NCI-H510A (cell line): ENCODE data around the gene OSBPL7.

Source experiments
- DNase-seq: peaks from one replicate; lab custom pipeline; 2025; lab: John Stamatoyannopoulos, UW

The OSBPL7 gene

GRCh38 chr17:47823519-47823918, 1.9 kb upstream of the OSBPL7 start:
- DNase-seq = no peak

- no peak for DNase-seq
Observed at GRCh38 chr17:47822785-47823184, 1.2 kb upstream of the OSBPL7 start.

GRCh38 chr17:47821031-47821423, 567 bp downstream of the OSBPL7 start:
- DNase-seq = no peak

GRCh38 chr17:47820033-47820789, 1.4 kb downstream of the OSBPL7 start:
- DNase-seq = no peak

DNA sequence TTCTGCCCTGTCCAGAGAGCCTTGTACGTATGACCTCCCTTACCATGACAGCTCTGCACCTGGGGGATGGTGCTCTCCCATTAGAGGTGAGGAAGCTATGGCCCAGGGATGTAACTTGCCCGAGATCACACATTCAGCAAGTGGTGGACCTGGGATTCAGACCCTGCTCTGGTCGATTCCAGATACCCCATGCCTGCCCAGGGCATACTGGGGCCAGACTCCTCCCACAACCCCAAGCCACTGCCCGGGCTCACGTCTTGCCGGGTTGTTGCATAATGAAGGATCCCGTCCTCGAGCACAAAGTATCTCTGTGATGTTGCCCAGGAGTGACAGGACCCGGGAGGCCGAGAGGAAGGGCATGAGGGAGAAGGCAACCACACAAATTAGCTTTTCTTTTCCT, 2.1 kb downstream of the OSBPL7 start:
- no peak for DNase-seq

DNA sequence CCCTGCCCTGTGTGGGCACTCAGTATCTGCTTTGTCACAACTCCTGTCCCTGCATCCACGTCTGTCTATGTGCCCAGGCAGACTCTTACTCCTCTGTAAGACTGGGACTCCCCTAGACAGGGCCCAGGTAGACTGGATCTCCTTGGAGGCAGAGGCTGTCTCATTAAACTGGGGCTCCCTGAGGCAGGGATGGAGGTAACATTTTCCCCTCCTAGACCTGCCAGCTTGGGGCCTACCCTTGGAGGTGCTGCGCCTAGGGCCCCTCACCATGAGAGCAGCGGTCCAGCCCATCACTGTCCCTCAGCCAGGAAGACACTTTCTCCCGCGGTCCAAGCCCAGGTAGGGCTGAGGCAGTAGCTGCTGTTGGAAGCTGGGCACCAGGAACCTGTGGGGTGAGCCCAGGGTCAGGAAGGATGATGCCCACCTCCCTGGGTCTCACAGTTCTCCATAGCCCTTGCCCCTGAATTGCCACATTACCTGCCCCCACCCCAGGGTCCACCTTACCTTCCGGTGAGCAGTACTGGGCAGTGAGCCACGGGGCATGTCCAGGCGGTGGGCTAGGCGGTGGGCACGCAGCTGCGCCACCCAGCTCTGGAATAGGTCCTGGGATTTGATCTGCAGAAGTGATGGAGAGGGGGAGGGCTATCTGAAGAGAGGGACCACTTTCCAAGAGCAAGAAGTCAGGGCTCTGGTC, 3.4 kb downstream of the OSBPL7 start:
- no peak for DNase-seq

DNA sequence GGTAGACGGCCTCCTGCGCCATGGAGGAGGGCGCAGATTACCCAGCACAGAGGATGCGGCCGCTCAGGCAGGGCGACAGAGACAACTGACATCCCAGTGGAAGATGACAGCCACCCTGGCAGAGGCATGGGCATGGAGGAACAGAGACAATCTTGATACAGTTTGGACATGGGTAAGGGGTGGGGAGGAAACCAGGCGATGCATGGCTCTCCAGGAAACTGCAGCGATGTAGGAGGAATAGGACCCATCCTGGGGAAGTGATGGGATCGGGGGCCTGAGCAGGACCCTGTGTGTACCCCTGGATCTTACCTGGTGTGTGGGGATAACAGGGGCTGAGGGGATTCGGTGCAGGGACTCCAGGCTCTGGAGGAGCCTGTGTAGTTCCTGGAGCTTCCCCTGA, 4.6 kb downstream of the OSBPL7 start:
- DNase-seq = no peak

DNA sequence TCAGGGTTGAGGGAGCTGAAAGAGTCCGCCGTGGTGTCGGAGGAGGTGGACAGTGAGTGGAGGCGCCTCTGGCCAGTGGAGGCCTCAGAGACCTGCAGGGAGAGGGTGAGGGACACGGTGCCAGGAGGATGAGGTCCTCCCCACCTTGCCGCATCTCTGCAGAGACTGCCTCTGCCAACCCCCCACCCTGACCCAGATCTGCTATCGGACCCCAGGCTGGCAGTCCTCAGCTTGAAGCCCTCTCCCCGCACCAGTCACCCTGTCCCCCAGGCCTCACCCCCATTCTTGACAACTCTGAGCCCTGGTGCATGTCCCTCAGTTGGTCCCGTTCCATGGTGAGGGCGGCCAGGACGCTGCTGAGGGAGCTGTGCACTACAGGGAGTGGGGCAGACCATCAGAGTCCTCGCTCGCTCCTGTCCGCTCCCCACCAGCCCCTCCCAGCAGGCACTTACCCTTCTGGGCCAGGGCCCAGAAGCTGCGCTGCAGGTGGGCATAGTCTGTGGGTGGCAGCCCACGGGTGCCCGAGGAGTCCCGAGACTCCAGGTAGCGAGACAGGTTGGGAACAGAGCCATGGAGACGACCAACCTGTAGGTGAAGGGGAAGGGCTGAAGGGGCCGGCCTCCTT, 5.4 kb downstream of the OSBPL7 start:
- DNase-seq = no peak

DNA sequence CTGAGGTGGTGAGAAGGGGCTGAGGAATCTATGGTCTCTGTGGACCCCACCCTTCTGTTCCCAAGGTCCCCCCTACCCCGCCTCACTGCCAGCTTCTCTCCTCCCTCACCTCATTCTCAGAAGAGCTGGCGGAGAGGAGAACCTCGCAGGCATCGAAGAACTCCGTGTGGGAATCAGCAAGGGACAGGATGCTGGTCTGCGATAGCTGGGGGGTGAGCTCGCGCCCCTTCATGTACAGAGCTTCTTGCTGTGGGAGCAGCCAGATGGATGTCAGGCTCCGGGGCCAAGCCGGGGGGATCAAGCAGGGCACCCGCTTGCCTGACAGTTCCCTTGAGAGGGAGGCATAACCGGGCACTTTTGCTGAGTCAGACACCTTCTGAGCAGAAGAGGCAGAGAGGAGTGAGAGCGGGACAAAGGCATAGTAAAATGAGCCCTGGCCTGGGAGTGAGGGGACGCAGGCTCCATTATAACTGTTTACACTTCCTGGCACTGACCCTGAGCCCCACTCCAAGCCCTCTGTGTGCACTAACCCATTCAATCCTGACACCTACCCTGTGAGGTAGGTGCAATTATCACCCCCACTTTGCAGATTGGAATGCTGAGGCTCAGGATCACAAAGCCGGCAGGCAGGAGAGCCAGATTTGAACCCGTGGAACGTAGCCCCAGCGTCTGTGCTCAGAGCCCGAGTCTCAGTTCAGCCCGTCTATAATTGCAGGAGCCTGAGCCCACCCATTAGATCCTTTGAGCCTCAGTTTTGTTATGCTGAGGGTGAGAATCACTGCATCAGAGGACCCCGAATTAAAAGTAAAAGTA, 6.3 kb downstream of the OSBPL7 start:
- no peak for DNase-seq

DNA sequence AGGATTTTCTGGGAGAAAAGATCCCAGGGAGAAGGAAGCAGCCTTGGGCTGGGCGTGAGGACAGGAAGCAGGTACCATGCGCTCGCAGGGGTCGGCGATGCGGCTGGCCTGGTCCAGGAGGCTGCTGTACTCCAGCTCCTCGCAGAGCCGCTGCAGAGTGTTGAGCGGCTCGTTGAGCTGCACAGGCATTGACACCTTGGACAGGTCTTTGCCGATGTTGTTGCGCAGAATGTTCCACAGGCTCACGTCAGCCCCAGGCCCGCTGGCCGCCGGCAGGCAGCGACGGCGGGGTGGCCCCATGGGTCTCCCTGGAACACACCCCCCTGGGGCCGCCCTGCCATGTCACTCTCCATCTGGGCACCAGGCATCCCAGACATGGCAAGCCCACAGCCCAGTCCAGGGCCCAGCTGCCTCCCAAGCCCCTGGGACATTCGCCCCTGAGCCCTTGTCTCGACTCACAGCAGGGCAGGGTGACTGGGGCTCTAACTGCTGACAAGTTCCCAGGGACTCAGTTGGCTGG, 8.0 kb downstream of the OSBPL7 start:
- DNase-seq = no peak

GRCh38 chr17:47813077-47813476, 8.5 kb downstream of the OSBPL7 start:
- DNase-seq = no peak

GRCh38 chr17:47812146-47812920, 9.3 kb downstream of the OSBPL7 start:
- no peak for DNase-seq

DNA sequence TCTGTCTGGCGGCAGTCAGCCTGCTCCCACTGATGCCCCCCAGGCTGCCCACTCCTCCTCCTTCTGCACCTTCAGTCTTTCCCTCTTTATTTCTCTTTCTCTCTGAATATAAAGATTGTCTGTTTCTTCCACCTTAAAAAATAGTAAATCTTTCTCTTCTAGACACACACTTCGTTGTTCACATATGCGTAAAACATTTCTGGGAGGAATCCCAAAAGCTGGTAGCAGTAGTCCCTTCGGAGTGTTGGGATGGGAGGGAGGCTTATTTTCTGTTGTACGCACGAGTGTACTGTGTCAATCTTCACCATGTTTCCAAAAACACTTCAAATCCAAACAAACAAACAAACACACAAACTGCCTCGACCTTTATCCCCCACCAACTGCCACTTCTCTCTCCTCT, 9.9 kb downstream of the OSBPL7 start:
- no peak for DNase-seq

DNA sequence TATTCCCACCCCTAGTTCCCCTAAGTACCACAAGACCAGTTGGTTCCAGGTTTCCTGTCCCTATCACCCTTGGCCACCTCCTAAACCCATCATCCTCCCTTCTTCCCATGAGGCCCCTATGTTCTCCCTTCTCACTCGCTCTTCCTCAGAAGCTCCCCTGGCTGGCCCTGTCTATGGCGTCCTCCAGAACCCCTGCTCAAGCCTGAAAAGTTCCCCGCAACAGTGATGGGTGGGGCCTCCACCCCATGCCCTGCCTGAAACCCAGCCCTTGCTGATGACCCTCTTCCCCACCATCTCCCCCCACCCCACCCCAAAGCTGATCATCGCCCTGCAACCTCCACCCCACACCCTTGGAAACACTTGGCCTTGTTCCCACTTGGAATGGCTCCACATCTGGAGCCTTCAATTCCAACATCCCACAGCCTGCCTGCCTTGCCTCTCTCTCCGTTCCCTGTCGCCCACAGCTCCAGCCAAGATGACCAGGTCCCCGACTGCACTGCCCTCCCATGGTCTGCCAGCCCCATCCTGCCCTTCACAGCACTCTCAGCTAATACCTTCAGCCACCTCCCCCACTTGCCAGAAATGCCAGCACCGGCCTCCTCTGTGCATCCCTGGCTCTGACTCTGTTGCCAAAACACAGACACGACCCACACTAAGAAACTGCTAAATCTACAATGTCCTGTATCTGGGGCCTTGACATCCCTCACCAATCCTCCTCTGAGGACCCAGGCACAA, 10.5 kb downstream of the OSBPL7 start:
- DNase-seq = no peak

GRCh38 chr17:47810200-47810821, 11.3 kb downstream of the OSBPL7 start:
- DNase-seq = peak; percentile 25

DNA sequence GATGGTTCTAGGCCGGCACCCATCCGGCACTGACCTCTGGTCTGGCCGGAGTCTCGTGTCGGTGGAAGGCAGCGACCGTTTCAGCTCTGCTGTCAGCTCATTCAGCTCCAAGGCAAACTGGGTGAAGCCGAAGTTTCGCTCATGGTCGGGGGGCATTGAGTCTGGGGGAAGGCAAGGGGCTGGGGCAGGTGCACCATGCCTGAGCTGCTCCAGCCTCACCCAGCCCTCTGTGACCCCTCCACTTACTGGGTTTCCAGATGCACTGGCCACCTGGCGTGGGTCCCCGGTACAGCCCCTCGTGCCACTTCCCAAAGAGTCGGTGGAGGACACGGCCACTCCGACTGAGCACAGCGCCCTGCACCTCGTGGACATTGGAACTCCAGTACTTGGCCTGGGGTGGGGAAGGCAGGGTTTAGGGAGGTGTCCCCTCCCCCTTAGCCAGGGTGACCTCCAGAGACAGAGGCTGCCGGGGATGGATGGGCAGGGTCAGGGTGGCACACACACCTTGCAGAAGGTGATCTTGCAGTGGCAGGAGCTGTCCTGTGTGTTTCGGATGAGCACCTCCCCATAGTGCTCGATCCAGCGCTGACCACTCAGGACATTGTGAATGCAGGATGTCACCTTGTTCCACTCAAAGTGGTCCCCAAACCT, 12.6 kb downstream of the OSBPL7 start:
- no peak for DNase-seq

- DNase-seq = no peak
Observed at GRCh38 chr17:47808036-47808829, 13.4 kb downstream of the OSBPL7 start.

GRCh38 chr17:47807421-47807820, 14.2 kb downstream of the OSBPL7 start:
- DNase-seq = no peak

GRCh38 chr17:47806913-47807255, 14.7 kb downstream of the OSBPL7 start:
- no peak for DNase-seq
